Activated CD4-positive, alpha-beta T cell treated with anti-CD3 and anti-CD28 coated beads for 4 hours (primary cell): ENCODE results near the gene DNAJC13.
A peak's percentile ranks its signal among the peaks of the same experiment; 100 is the strongest.

Experiments used
- DNase-seq, 2 donors: peaks; one replicate each; pipeline ENCODE4 v3.0.0-alpha.2; 2020

Gene DNAJC13

GRCh38 chr3:132499071-132499470 is 81.8 kb downstream of the DNAJC13 start:
- no peak for DNase-seq

GRCh38 chr3:132503559-132503958 is 86.3 kb downstream of the DNAJC13 start:
- DNase-seq, result no peak

- DNase-seq, result no peak
Observed at GRCh38 chr3:132504375-132504933, 87.2 kb downstream of the DNAJC13 start.

GRCh38 chr3:132507657-132508056 is 90.4 kb downstream of the DNAJC13 start:
- DNase-seq, result no peak

GRCh38 chr3:132509096-132509495 is 91.8 kb downstream of the DNAJC13 start:
- DNase-seq, result no peak

- DNase-seq, result no peak
Observed at GRCh38 chr3:132509506-132509905, 92.2 kb downstream of the DNAJC13 start.

GRCh38 chr3:132513057-132513456 is 95.8 kb downstream of the DNAJC13 start:
- no peak for DNase-seq

GRCh38 chr3:132517311-132517710 is 100.0 kb downstream of the DNAJC13 start:
- no peak for DNase-seq

- no peak for DNase-seq
Observed at GRCh38 chr3:132519914-132520313, 102.6 kb downstream of the DNAJC13 start.

- no peak for DNase-seq
Observed at GRCh38 chr3:132521901-132522300, 104.6 kb downstream of the DNAJC13 start.

- no peak for DNase-seq
Observed at GRCh38 chr3:132522353-132522752, 105.1 kb downstream of the DNAJC13 start.

- no peak for DNase-seq
Observed at GRCh38 chr3:132530624-132531023, 113.3 kb downstream of the DNAJC13 start.

GRCh38 chr3:132535575-132536441 is 118.5 kb downstream of the DNAJC13 start:
- DNase-seq, result peak; percentile 40 to 59

- no peak for DNase-seq
Observed at GRCh38 chr3:132536442-132537153, 119.3 kb downstream of the DNAJC13 start.

GRCh38 chr3:132537297-132537696 is 120.0 kb downstream of the DNAJC13 start:
- DNase-seq, result no peak

GRCh38 chr3:132538072-132538471 is 120.8 kb downstream of the DNAJC13 start:
- DNase-seq, result no peak

- no peak for DNase-seq
Observed at GRCh38 chr3:132539681-132540080, 122.4 kb downstream of the DNAJC13 start.

GRCh38 chr3:132542577-132542976 is 125.3 kb downstream of the DNAJC13 start:
- DNase-seq, result no peak

GRCh38 chr3:132543011-132543739 is 125.9 kb downstream of the DNAJC13 start:
- DNase-seq, result no peak

- no peak for DNase-seq
Observed at GRCh38 chr3:132544130-132544529, 126.8 kb downstream of the DNAJC13 start.

GRCh38 chr3:132545471-132545870 is 128.2 kb downstream of the DNAJC13 start:
- no peak for DNase-seq

GRCh38 chr3:132549169-132549568 is 131.9 kb downstream of the DNAJC13 start:
- DNase-seq, result no peak
